HG02588 (cell line): ENCODE data around the gene EXTL1.

Source experiments
- ATAC-seq: cut with Tn5 transposase; IDR thresholded peaks from one replicate; pipeline ENCODE4 v1.9.1; 2021; ENCODE audit warnings: mild to moderate bottlenecking, moderate library complexity; ENCODE audit not compliant: unreplicated experiment

The EXTL1 gene

GRCh38 chr1:26069941-26070295 is 48.3 kb downstream of the EXTL1 start:
- no peak for ATAC-seq

DNA sequence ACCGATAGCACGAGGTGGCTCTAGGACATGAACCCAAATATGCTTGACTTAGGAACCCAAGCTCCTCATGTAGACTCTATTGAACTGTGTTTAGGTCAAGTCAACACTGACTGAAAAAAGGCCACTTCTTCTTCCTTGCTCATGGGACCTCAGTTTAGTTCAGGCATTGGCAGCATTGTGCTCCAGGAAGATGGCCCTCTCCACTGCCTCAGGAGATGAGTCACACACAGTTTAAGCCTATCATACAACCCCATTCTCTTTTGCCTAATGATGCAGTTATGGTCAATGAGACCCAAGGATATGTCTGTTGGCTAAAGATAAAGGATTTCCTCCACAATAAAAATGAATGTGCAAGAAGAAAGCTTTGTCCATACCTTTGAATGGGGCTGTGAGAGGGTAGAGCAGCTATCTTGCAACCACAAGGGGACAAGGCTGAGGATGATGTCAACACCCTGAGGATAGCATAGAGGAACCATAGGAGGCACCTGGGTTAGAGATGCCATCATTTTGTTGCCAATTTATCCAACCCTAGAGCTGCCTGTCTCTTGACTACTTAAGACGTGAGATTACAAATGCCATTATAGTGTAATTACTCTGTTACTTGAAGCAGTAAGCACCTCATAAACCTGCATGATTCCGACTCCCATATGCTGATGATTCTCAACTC is 48.9 kb downstream of the EXTL1 start:
- no peak for ATAC-seq

GRCh38 chr1:26070963-26071342 is 49.4 kb downstream of the EXTL1 start:
- no peak for ATAC-seq

- ATAC-seq, result no peak
These were observed 50.7 kb downstream of the EXTL1 start for GRCh38 chr1:26072305-26072704.

GRCh38 chr1:26075421-26076144 is 54.0 kb downstream of the EXTL1 start:
- ATAC-seq, result no peak

DNA sequence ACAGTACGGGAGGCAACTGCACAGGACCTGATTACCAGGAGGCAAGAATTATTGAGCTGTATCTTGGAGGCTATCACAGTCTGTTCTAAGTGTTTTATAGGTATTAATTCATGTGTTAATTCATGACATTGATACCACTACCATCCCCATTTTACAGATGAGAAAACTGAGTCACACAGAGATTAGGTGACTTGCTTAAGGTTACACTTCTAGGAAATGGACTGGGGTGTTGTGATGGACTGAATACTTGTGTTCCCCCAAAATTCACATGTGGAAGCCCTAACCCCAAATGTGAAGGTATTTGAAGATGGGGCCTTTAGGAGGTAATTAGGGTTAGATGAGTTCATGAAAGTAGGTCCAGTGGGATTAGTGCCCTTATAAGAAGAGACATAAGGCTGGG is 55.9 kb downstream of the EXTL1 start:
- ATAC-seq, result no peak

- no peak for ATAC-seq
These were observed 57.0 kb downstream of the EXTL1 start for GRCh38 chr1:26078286-26079177.

GRCh38 chr1:26079178-26079563 is 57.6 kb downstream of the EXTL1 start:
- no peak for ATAC-seq

GRCh38 chr1:26079960-26080814 is 58.6 kb downstream of the EXTL1 start:
- no peak for ATAC-seq

DNA sequence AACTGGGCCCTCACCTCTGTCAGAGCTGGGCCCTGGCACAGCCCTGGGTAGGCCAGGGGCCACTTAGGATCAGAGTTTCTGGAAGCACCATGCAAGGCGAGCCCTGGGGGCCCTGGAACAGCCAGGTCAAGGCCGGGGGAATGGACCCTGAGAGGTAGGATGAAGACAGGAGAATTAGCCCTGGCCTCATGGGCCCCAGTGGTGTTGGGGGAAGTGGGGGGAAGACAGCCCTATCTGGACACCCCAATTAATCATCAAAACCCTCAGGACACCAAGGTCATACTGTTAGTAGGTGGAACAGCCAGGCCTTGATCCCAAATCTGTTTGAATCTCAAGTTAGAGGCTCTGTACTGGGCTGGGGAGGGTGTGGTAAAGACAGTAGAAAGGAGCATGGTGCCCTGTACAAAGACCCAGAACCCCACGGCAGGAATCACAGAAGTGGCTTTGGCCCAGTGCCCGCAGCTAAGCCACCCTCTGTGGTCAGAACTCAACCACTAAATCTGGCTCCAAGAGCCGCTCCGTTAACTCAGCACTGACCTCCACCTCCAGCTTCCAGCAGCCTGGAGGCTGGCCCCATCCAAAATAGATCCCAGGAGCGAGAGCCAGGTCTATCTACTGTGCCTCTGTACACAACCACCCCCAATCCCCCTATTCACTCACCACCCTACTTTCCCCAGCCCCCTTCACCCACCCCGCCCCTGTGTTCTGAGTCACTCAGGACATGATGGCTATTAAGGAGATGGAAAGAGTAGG is 59.9 kb downstream of the EXTL1 start:
- ATAC-seq, result no peak

DNA sequence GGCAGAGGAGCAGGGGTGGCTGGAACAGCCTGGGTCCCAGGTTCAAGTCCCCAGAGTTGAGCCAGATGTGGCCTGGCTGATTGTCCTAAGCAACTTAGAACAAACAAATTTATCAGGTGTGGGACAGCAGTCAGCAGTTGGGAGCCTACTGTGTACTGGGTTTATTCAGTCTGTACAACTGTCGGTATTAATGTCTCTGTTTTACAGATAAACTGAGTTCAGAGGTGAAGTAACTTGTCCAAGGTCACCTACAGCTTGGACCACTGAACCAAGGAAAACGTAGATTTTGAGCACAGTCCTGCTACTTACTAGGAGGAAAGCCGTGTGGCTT is 60.4 kb downstream of the EXTL1 start:
- no peak for ATAC-seq

GRCh38 chr1:26083208-26083607 is 61.6 kb downstream of the EXTL1 start:
- ATAC-seq, result no peak

- ATAC-seq, result no peak
These were observed 62.6 kb downstream of the EXTL1 start for GRCh38 chr1:26084091-26084561.

DNA sequence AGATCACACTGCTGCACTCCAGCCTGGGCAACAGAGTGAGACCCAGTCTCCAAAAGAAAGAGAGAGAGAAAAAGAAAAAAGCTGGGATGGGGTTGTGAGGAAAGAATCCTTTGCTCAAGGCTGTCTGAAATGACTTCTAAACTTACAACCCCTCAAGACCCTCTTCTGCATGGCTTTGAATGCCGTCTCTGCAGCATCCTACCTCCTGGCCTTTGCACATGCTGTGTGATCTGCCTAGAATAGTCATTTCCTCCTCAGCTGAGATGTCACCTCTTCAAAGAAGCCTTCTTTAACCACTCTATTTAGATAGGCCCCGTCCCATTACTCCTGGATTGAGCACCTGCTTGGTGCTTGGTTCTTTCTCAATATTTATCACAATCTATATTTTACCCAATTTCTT is 63.3 kb downstream of the EXTL1 start:
- ATAC-seq, result no peak
